GM19455 (cell line): ENCODE results near the gene SPC24.
"Not testable (repeated sequence)": the region's sequence is repeated elsewhere in the genome, so short reads cannot be mapped to it uniquely, and the experiment has no call there.

Experiments
- ATAC-seq: cut with Tn5 transposase; IDR thresholded peaks from one replicate; pipeline ENCODE4 v1.9.1; 2021; ENCODE audit not compliant: unreplicated experiment

The SPC24 gene

DNA sequence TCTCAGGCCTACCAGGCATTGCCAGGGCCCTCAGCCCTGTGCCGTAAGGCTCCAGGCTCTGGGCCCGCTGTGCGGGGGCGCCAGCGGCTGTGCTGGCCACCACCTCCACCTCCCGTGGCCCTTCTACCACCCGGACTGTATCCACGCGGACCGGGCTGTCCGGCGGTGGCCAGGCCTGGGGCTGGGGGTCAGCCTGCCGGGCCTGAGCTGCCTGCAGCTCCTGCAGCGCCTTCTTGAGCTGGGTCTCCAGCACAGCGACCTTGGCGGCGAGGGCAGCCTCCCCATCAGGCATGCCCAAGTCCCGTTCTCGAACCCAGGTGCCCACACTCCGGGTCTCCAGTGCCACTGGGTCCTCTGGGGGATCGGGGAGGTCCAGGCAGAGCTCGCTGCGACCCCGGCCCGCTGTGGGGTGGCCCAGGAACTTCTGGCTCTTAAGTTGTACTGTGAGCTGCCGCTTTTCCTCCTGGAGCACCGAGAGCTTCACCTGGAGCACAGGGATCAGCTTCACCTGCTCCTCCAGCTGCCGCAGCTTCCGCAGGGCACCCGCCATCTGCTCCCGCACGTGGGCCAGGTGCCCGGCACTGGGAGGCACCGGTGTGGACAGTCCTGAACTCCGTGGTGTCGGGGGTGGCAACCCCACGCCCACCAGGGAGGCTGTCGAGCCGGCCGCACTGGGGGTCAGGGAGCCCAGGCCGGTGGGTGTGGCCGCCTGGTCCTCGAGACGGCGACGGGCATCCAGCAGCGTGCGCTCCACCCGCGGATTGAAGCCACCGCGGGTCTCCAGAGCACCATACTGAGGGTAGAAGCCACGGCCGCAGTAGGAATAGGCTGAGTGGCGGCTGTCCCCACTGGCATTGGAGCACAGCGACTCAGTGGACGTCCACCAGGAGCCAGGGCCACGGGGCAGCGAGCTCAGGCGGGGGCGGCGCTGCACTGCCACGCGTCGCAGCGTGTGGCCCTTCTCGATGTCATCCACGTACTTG is 37.7 kb upstream of the SPC24 start:
- ATAC-seq, result no peak

DNA sequence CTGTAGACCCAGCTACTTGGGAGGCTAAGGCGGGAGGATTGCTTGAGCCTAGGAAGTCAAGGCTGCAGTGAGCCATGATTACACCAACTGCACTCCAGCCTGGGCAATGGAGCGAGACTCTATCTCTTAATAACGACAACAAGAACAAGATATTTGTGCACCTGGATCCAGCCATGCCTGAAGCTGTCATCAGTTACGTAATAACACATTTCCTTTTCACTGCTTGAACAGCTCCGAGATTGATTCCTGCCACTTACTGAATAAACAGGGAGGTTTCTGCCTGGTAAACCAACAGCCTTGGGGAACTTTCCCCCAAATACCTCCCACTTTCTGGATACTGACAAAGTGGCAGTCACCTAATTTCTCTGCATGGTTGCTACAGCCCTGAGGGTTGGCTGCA is 36.4 kb upstream of the SPC24 start:
- ATAC-seq, result no peak

DNA sequence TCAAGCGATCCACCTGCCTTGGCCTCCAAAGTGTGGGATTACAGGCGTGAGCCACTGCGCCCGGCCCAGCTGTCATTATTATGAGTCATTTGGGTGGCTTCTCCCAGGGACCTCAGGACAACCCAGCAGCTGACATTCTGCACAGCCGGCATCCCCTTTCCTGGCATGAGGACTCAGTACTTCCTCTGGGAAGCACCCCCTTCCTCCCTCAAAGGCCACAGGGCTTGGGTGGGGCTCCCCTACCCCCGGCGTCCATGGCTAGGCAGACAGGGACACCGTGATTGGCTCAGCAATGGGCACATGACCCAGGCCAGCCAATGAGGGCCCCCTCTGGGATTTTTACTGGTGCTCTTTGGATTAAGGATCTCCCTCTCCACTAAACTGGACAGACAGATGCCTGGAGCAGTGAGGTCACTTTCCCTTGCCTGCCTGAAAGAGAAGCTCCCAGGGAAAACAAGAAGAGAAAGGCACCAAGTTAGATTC is 35.7 kb upstream of the SPC24 start:
- ATAC-seq, result no peak

DNA sequence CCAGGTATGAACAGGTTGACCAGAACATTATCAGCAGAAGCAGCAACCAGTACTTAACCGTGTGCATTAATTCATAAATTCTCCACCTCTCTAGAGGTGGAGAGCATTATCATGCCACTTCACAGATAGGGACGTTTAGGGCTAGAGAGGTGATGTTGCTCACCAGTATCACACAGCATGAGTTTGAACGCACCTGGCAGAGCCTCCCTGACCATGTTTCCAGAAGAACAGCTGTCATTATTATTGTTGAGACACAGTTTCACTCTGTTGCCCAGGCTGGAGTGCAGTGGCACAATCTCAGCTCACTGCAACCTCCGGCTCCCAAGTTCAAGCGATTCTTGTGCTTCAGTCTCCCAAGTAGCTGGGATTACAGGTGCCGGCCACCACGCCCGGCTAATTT is 34.9 kb upstream of the SPC24 start:
- ATAC-seq, result no peak

DNA sequence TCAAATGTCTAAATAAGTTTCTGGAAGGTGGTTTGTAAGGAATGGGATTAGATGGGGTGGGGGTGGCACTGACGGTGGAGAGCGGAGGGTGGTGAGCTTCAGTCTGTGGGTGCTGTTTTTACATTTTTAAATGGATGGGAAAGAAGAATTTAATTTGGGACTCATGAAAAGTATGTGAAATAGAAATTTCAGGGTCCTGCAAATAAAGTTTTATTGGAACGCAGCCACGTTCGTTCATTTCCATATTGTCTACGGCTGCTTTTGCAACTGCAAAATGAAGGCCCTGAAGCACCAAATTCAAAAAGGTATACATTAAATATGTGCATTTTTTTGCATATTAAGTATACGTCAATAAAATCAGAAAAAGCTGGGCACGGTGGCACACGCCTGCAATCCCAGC is 31.9 kb upstream of the SPC24 start:
- ATAC-seq, result no peak

- no peak for ATAC-seq
Observed at GRCh38 chr19:11182994-11183393, 27.4 kb upstream of the SPC24 start.

DNA sequence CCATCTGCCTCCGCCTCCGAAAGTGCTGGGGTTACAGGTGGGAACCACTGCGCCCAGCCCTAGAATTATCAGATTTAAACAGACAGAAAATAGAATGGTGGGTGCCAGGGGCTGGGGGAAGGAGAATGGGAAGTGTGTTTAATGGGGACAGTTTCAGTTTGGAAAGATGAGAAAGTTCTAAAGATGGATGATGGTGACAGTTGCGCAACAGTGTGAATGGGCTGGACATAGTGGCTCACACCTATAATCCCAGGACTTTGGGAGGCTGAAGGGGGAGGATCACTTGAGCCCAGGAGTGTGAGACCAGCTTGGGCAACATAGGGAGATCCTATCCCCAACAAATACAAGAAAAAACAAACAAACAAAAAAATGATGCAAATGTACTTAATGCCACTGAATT is 25.9 kb upstream of the SPC24 start:
- no peak for ATAC-seq

DNA sequence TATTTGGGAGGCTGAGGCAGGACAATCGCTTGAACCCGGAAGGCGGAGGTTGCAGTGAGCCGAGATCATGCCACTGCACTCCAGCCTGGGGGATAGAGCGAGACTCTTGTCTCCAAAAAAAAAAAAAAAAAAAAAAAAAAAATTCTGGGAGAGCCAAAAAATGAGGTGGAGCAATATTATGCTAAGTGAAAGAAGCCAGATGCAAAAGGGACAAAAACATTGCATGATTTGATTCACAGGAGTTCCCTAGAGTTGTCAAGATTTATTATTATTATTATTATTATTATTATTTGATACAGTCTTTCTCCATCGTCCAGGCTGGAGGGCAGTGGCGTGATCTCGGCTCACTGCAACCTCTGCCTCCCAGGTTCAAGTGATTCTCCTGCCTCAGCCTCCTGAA is 25.4 kb upstream of the SPC24 start:
- not testable (repeated sequence) for ATAC-seq

DNA sequence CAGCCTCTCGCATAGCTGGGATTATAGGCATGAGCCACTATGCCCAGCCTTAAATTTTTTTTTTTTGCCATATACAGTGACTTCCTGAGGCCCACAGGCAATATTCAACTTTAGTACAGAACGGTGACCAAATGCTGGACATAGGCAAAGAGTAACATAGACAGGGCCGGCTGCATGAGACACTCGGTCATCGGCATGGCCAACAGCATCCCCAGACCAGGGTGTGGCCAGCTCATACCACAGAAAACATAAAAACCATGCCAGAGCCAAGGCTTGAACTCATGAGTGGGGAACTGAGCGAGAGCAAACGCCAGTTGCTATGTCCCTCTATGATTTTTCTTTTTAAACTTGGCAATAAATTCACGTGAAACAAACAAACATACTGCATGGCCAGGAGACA is 24.8 kb upstream of the SPC24 start:
- no peak for ATAC-seq

DNA sequence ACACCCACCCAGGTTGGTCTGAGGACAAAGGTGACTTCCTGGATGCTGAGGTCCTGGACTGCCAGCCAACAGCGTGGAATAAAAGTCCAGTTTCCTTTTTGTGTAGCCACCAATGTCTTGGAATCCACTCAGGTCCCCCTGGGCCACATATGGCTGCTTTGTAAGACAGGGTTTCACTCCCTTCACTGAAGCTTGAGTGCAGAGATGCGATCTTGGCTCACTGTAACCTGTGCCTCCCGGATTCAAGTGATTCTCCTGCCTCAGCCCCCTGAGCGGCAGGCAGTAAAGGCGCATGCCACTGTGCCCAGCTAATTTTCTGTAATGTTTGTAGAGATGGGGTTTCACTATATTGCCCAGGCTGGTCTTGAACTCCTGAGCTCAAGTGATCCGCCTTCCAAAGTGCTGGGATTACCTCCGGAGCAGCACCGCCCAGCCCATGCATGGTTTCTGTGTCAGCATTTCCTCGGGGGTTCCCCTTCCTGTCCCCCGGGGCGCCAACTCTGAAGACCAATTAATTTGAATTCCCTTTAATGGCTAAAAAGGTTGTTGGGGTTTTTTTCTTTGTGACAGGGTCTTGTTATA is 24.2 kb upstream of the SPC24 start:
- no peak for ATAC-seq

DNA sequence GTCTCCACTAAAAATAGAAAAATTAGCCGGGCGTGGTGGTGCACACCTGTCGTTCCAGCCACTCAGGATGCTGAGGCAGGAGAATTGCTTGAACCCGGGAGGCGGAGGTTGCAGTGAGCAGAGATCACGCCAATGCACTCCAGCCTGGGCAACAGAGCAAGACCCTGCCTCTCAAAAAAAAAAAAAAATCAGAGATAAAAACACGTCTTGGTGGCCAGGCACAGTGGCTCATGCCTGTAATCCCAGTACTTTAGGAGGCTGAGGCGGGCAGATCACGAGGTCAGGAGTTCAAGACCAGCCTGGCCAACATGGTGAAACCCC is 23.5 kb upstream of the SPC24 start:
- not testable (repeated sequence) for ATAC-seq

DNA sequence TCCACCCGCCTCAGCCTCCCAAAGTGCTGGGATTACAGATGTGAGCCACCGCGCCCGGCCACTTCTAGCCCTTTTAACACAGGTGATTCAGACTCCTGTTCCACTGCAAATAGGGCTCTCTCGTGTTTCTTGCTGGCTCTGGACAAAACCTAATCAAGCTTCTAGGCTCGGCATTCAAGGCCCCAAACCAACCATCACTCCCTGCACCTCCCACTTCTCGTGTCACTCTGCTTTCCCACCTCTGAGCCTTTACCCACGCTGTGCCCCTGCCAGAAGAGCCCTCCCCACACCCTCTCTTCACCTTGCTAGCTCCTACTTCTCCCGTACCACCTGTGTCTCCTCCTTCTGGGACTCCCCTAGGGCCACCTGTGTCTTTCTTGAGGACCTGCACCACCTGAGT is 22.0 kb upstream of the SPC24 start:
- ATAC-seq, result no peak

GRCh38 chr19:11176466-11177193 is 21.0 kb upstream of the SPC24 start:
- ATAC-seq, result no peak

- ATAC-seq, result no peak
Observed at GRCh38 chr19:11175920-11176319, 20.3 kb upstream of the SPC24 start.

DNA sequence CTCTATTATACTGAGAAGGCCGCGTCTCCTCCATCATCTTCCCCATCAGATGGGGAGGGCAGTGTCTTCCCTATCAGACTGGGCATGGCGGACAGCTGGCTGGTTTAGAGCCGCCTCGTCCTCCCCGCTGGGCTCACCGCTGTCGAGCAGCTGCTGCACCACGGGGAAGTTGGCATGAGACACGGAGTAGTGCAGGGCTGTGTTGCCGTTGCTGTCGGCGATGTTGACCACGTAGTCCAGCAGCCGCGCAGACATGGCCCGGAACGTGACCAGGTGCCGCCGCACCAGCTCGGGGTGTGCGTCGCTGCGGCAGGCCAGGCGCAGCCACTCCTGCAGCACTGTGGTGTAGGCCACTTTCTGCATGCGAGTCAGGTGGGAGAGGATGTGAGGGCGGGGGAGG is 18.8 kb upstream of the SPC24 start:
- no peak for ATAC-seq

GRCh38 chr19:11173516-11174155 is 18.1 kb upstream of the SPC24 start:
- no peak for ATAC-seq

DNA sequence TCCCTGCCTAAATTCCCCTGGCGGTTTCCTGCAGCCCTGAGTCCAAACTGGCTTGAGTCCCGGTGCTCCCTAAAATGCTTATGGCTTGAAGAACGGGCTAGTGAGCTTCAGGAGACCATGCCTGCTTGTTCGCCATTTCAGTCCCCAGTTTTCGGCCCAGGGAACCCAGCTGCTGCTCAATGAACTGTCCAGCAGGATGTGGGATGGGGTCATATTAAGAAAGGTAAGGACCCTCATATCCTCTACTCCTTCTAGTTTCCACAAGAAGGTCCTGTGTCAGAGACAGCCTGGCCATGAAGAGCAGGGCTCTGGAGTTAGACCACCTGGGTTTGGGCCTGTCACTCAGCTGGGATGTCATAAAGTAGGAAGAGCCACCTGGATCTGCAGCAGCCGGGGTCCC is 17.0 kb upstream of the SPC24 start:
- no peak for ATAC-seq

GRCh38 chr19:11171144-11171543 is 15.6 kb upstream of the SPC24 start:
- no peak for ATAC-seq

- no peak for ATAC-seq
Observed at GRCh38 chr19:11169896-11170678, 14.5 kb upstream of the SPC24 start.

DNA sequence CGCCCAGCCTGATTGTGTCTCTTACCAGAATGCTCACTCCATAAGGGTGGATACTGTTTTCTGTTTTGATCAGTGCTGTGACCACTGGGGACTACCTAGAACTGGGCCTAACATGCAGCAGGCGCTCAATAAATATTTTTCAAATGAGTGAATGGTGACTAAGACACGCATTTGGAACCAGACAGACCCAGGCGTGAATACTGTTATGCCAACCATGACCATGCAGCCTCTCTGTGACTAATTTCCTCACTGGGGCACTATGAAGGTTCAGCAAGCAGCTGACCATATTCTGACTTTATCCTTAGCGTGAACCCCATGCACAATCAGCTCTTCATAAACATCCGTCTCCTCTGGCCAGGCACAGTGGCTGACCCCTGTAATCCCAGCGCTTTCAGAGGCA is 13.0 kb upstream of the SPC24 start:
- ATAC-seq, result no peak
